ENCODE data around the gene SLC30A2.
A peak's percentile ranks its signal among the peaks of the same experiment; 100 is the strongest.

GRCh38 chr1:25997828-25998761, 47.8 kb downstream of the SLC30A2 start, which contains the start of gene PAFAH2:
- TF ChIP-seq ZNF785 (tag by site-specific recombination; IDR thresholded peaks at IDR 0.05) (peak; percentile 96), CTCF (tag by site-specific recombination; IDR thresholded peaks at IDR 0.05) (peak; percentile 100), SP2 (tag by site-specific recombination; IDR thresholded peaks at IDR 0.05) (peak; percentile 75), MYNN (tag by site-specific recombination; IDR thresholded peaks at IDR 0.05; ENCODE audit: borderline replicate concordance) (0 out of 2 replicates have a peak, but pooled peaks have one; percentile 48), ZNF558 (tag by site-specific recombination; IDR thresholded peaks at IDR 0.05) (peak; percentile 91), ZNF324 (tag by site-specific recombination; IDR thresholded peaks at IDR 0.05) (peak; percentile 100), ZNF510 (tag by site-specific recombination; IDR thresholded peaks at IDR 0.05; ENCODE audit: insufficient replicate concordance) (no peak), BCL11A (tag by site-specific recombination; IDR thresholded peaks at IDR 0.05; ENCODE audit: low read depth) (peak; percentile 86), ZBTB7A (tag by site-specific recombination; IDR thresholded peaks at IDR 0.05; ENCODE audit: low read depth) (peak; percentile 97)
